ENCODE data around the gene BMP8B.

The BMP8B gene

DNA sequence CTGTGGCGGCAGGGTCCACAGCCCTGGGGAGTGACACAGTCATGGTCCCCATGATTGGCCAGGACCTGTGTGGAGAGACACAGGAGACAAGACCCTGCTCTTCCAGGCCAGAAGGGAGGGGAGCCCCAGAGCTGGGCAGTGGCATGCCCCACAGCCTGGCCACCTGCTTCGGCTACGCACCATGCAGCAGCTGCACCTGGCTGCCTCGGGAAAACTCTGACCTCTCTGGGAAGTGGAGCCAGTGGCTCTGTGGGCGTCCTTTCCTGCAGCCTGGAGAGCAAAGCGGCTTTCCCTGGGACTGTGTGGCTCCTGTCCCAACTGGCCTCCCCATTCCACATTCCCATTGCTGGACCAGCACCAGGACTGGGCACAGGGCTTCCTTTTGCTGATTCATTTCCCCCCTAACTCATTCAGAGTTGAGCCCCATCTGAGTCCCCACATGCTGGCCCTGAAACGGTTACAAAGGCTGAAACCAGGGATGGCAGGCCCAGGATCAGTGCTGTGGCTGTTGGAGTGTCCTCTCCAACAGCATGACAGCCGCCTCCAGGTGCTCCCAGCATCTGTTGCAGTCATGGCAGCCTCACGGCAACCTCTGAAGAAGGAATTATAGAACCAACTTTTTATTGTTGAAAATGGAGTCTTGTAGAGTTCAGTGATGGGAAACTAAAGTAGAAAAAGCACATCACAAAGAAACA is 32.6 kb downstream of the BMP8B start:
- TF ChIP-seq, protein P1, sequence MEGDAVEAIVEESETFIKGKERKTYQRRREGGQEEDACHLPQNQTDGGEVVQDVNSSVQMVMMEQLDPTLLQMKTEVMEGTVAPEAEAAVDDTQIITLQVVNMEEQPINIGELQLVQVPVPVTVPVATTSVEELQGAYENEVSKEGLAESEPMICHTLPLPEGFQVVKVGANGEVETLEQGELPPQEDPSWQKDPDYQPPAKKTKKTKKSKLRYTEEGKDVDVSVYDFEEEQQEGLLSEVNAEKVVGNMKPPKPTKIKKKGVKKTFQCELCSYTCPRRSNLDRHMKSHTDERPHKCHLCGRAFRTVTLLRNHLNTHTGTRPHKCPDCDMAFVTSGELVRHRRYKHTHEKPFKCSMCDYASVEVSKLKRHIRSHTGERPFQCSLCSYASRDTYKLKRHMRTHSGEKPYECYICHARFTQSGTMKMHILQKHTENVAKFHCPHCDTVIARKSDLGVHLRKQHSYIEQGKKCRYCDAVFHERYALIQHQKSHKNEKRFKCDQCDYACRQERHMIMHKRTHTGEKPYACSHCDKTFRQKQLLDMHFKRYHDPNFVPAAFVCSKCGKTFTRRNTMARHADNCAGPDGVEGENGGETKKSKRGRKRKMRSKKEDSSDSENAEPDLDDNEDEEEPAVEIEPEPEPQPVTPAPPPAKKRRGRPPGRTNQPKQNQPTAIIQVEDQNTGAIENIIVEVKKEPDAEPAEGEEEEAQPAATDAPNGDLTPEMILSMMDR (conservative IDR thresholded peaks at IDR 0.05): no peak
- no peak for TF ChIP-seq ZFX (IDR thresholded peaks at IDR 0.05)
- no peak overlapping the region for H3K27ac ChIP-seq

DNA sequence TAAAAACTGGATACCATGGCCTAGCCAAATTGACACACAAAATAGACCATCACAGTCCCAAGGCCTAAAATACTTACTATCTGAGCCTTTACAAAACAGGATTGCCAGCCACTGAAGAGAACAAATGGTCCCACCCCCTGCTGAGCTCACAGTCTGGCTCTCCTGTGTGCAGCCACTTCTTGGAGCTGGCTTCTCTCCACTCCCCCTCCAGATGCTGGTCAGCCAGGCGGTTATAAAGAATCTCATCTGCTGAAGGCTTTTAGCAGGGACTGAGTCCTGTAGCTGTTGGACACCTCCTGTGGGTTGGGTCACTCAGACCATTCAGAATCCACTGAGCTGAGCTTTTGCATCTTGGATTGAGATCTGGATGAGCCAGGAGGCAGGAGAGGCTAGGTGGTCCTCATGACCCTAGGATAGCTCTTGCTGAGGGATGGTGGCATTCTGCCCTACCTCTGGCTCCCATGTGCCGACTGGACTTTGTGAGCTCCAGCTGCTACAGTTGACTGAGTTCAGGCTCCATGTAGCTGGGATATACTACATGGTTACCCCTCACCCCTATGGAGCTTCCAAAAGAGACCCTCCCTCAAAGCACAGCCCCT is 33.7 kb downstream of the BMP8B start:
- no peak overlapping the region for H3K27ac ChIP-seq
- TF ChIP-seq, protein P1 (conservative IDR thresholded peaks at IDR 0.05): no peak
- TF ChIP-seq ZFX (IDR thresholded peaks at IDR 0.05): no peak

DNA sequence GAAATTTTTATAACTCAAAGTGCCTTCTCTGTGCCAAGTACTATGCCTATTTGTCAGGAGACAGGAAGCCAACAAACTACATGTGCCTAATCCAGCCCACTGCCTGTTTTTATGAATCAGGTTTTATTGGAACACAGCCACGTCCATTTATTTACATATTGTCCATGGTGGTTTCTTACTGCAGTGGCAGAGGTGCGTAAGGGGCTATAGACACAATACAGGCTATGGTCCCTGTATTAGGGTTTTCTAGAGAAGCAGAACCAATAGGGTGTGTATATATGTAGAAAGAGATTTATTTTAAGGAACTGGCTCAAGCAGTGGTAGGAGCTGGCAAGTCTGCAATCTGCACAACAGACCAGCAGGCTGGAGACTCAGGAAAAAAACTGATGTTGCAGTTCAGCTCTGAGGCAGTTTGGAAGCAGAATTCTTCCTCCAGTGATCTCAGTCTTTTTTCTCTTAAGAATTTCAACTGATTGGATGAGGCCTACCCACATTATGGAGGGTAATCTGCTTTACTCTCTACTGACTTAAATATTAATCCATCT is 34.6 kb downstream of the BMP8B start:
- no peak overlapping the region for H3K27ac ChIP-seq
- TF ChIP-seq, protein P1 (conservative IDR thresholded peaks at IDR 0.05): no peak
- TF ChIP-seq ZFX (IDR thresholded peaks at IDR 0.05): no peak

DNA sequence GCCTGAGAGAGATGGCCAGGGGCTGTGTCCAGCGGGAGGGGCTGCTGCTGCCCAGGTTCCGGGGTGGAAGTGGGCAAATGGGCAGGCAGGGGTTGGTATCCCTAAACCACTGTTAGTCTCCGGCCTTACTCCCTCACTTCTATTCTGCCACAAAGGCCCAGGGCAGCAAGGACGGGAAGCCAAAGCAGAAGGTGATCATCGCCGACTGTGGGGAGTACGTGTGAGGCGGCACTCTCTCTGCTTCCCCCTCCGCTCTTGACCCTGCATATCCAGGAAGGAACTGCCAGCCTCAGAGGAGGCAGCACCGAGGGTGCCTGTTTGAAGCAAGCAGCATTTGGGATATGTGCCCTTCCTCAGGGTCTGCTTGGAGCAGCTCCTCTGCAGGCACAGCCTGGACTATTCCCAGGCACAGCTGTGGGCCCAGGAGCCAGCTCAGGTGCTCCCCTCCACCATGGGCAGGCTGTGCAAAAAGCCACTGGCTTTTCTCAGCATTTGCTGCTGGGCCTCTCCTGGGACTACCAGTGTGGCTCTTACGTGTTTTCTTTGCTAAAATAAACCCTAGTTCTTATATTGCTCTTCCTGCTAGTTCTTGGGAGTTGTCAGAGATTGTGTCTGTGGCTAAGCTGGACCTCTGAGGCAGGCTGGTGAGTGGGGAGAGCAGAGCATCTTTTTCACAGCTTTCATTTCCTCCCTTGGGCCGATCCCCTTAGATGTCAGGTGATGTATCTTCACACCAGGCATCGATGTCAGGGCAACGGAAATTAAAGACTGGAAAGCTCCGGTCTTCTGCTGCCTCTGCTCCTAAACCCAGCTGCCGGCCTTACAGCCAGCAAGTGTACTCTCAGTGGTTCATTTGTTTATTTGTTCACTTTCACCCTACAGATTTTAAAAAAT is 35.3 kb downstream of the BMP8B start:
- TF ChIP-seq, protein P1 (conservative IDR thresholded peaks at IDR 0.05): no peak
- no peak for TF ChIP-seq ZFX (IDR thresholded peaks at IDR 0.05)
- no peak overlapping the region for H3K27ac ChIP-seq

DNA sequence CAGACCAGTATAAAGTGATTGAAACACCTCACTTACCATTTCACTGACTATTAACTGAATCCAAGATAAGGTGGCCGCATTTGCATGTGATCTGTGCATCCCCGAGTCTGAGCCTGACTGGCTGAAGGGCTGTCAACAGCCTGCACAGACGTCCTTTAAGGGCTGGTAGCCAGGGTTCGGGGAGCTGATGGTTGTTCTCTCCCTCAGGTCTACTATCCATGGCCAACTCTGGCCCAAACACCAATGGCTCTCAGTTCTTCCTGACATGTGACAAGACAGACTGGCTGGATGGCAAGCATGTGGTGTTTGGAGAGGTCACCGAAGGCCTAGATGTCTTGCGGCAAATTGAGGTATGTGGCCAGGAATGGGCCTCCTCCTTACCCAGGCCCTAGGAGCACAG is 36.0 kb downstream of the BMP8B start:
- TF ChIP-seq ZFX (IDR thresholded peaks at IDR 0.05): no peak
- TF ChIP-seq, protein P1 (conservative IDR thresholded peaks at IDR 0.05): no peak
- H3K27ac ChIP-seq: no peak overlapping the region

DNA sequence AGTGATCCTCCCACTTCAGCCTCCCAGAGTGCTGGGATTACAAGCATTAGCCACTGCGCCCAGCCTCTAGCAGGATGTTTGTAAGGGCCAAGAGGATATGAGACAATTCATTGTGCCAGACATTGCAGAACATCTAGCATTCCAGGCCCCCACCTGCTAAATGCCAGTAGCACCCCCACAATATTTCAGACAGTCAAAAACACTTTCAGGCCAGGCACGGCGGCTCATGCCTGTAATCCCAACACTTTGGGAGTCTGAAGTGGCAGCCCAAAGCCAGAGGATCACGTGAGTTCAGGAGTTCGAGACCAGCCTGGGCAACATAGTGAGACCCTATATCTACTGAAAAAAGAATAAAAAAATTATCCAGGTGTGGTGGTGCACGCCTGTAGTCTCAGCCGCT is 37.1 kb downstream of the BMP8B start:
- no peak overlapping the region for H3K27ac ChIP-seq
- TF ChIP-seq, protein P1 (conservative IDR thresholded peaks at IDR 0.05): no peak
- TF ChIP-seq ZFX (IDR thresholded peaks at IDR 0.05): no peak
